K562 (cell line): ENCODE data around the gene PNCK. TPM values are rescaled to one million over a fixed set of nuclear protein-coding genes. Genes with fewer than 3 reads are reported as not detected.

ENCODE experiments used
- ATAC-seq: fragments of 200-7000 bp; cut with Tn5 transposase; 3 replicates; pipeline ENCODE4 v1.9.1; 2020; ENCODE audit warnings: moderate library complexity
- BruUV-seq: library from RNA; stranded (reverse); fragments of 400-500 nt; replicated peaks from 2 replicates; lab custom pipeline; 2021; lab: Mats Ljungman, UMichigan
- CTCF ChIA-PET: fragments of 300-600 bp; formaldehyde crosslinking; extraction: SDS; loops from one replicate; lab custom pipeline; 2021; ENCODE audit warnings: low intra/inter-chr PET ratio; lab: Yijun Ruan, JAX
- POLR2A ChIA-PET: fragments of 300-600, 350-650 bp; sonication (Branson Sonifier 250); formaldehyde crosslinking; extraction: SDS; loops from one replicate; lab custom pipeline; 2021; ENCODE audit warnings: antibody characterized with exemption, inconsistent platforms; lab: Yijun Ruan, JAX
- DNase-seq, 4 experiments: peaks; one replicate each; pipeline versions ENCODE4 v3.0.0 to v3.0.0-alpha.2; 2011 to 2018; ENCODE audit warnings: low spot score in 3 of 4, mixed read lengths in 3 of 4; ENCODE audit errors: extremely low read depth in 1 of 4
- FAIRE-seq: peaks from 2 replicates; lab custom pipeline; 2011; peaks lifted over from hg19 to GRCh38; lab: Jason Lieb, UNC
- H2AFZ ChIP-seq: 2 replicates; pipeline ENCODE4 v1.6.0; 2011; ENCODE audit warnings: low read depth, low read length, control low read depth, inconsistent platforms
- H3K27ac ChIP-seq: fragments of 200-600 bp; 3 replicates; pipeline ENCODE4 v1.8.0; 2011; ENCODE audit warnings: low read depth, mild to moderate bottlenecking, control low read depth, inconsistent platforms, low read length, moderate library complexity, mixed read lengths; ENCODE audit errors: extremely low read depth
- H3K27me3 ChIP-seq, 2 experiments: fragments of 300-600 bp in 1 of 2; 2 replicates in 1 of 2; 3 replicates in 1 of 2; pipeline versions ENCODE4 v1.6.0 to v1.8.0; 2011; ENCODE audit warnings: inconsistent platforms in 2 of 2, low read length in 2 of 2, mild to moderate bottlenecking in 1 of 2, mixed read lengths in 1 of 2, moderate library complexity in 1 of 2; ENCODE audit not compliant: control insufficient read depth in 2 of 2, insufficient read depth in 2 of 2
- H3K36me3 ChIP-seq: fragments of 300-600 bp; 3 replicates; pipeline ENCODE4 v1.8.0; 2011; ENCODE audit warnings: mild to moderate bottlenecking, low read length, inconsistent platforms; ENCODE audit not compliant: control insufficient read depth, insufficient read depth
- H3K4me1 ChIP-seq, 2 experiments: fragments of 200-600 bp in 1 of 2; replicated peaks in 1 of 2; 2 replicates in 1 of 2; 3 replicates in 1 of 2; pipeline versions ENCODE4 v1.5.1 to v1.8.0; 2011; ENCODE audit warnings: inconsistent platforms in 2 of 2, low read length in 2 of 2, mild to moderate bottlenecking in 1 of 2, mixed read lengths in 1 of 2, moderate library complexity in 1 of 2; ENCODE audit not compliant: control insufficient read depth in 2 of 2, insufficient read depth in 2 of 2
- H3K4me2 ChIP-seq: 2 replicates; pipeline ENCODE4 v1.6.1; 2011; ENCODE audit warnings: low read length, control low read depth, inconsistent platforms, mixed read lengths; ENCODE audit not compliant: insufficient read depth
- H3K4me3 ChIP-seq: fragments of 200-600 bp; sonication (generic), shearing (Covaris generic); 2 replicates; pipeline ENCODE4 v1.5.1; 2016; ENCODE audit warnings: control low read depth, inconsistent platforms
- H3K79me2 ChIP-seq: fragments of 200-600 bp; 3 replicates; pipeline ENCODE4 v1.8.0; 2011; ENCODE audit warnings: low read length, inconsistent platforms; ENCODE audit not compliant: control insufficient read depth, insufficient read depth
- H3K9ac ChIP-seq, 2 experiments: 2 replicates each; pipeline versions ENCODE4 v1.6.0 to v1.6.1; 2011; ENCODE audit warnings: low read depth in 2 of 2, low read length in 2 of 2, control low read depth in 1 of 2, inconsistent platforms in 1 of 2, mild to moderate bottlenecking in 1 of 2, mixed read lengths in 1 of 2; ENCODE audit not compliant: insufficient read depth in 1 of 2
- H3K9me1 ChIP-seq: one replicate; pipeline ENCODE4 v1.6.0; 2011; ENCODE audit warnings: inconsistent platforms, mild to moderate bottlenecking, low read length, moderate library complexity; ENCODE audit not compliant: control insufficient read depth, insufficient read depth
- H3K9me3 ChIP-seq: replicated peaks from 2 replicates; pipeline ENCODE4 v1.5.1; 2011; ENCODE audit warnings: low read depth, low read length, inconsistent platforms; ENCODE audit not compliant: control insufficient read depth, insufficient read depth
- H4K20me1 ChIP-seq: replicated peaks from 2 replicates; pipeline ENCODE4 v1.6.1; 2011; ENCODE audit warnings: low read length, inconsistent platforms, mixed read lengths; ENCODE audit not compliant: control insufficient read depth, insufficient read depth
- ADNP ChIP-seq: fragments of 200-800 bp; sonication (Bioruptor generic); IDR thresholded peaks from 2 replicates; pipeline ENCODE4 v1.6.1; 2016; ENCODE audit warnings: missing genetic modification characterization, missing compliant biosample characterization
- ATF3 ChIP-seq, 2 experiments: fragments of 450-650 bp in 1 of 2; sonication (generic) in 1 of 2; formaldehyde crosslinking in 1 of 2; IDR thresholded peaks in 1 of 2; conservative IDR thresholded peaks in 1 of 2; 2 replicates each; pipeline versions ENCODE4 v1.6.1 to v1.8.1; 2016 to 2023; ENCODE audit warnings: mild to moderate bottlenecking in 2 of 2, moderate library complexity in 2 of 2, inconsistent platforms in 1 of 2, missing genetic modification reagents in 1 of 2
- CREBBP ChIP-seq: IDR thresholded peaks from one replicate; pipeline ENCODE4 v1.6.1; 2012; ENCODE audit warnings: low read depth, mild to moderate bottlenecking, control low read depth, inconsistent platforms, low read length
- CREM ChIP-seq: IDR thresholded peaks from 2 replicates; pipeline ENCODE4 v1.6.1; 2014; ENCODE audit warnings: antibody characterized with exemption, low read depth
- ELF4 ChIP-seq: fragments of 450-650 bp; formaldehyde crosslinking; IDR thresholded peaks from 2 replicates; pipeline ENCODE4 v1.4.0; 2022; ENCODE audit warnings: missing genetic modification characterization
- FOSL1 ChIP-seq: fragments of 200-800 bp; sonication (Bioruptor generic); conservative IDR thresholded peaks from 2 replicates; pipeline ENCODE4 v1.6.1; 2016; ENCODE audit warnings: missing genetic modification characterization, missing compliant biosample characterization
- GTF2A2 ChIP-seq: IDR thresholded peaks from 2 replicates; pipeline ENCODE4 v1.6.1; 2016; ENCODE audit warnings: mild to moderate bottlenecking, missing genetic modification characterization, missing compliant biosample characterization
- HMGN3 ChIP-seq: IDR thresholded peaks from 2 replicates; pipeline ENCODE4 v1.6.1; 2011; ENCODE audit warnings: borderline replicate concordance, low read depth, mild to moderate bottlenecking, mixed read lengths, low read length; ENCODE audit not compliant: insufficient read length; ENCODE audit errors: extremely low read depth
- KLF1 ChIP-seq: fragments of 450-650 bp; IDR thresholded peaks from 2 replicates; pipeline ENCODE4 v1.6.1; 2016; ENCODE audit warnings: missing genetic modification characterization, missing compliant biosample characterization
- NCOA6 ChIP-seq: fragments of 450-650 bp; IDR thresholded peaks from 2 replicates; pipeline ENCODE4 v1.6.1; 2017; ENCODE audit warnings: mild to moderate bottlenecking
- PPARD ChIP-seq: fragments of 250-450 bp; sonication (Bioruptor Pico); IDR thresholded peaks from 2 replicates; pipeline ENCODE4 v1.8.0; 2022; ENCODE audit warnings: inconsistent platforms, mild to moderate bottlenecking, moderate library complexity
- SIRT6 ChIP-seq: IDR thresholded peaks from one replicate; pipeline ENCODE4 v1.6.1; 2012; ENCODE audit warnings: low read depth, mild to moderate bottlenecking, control low read depth, inconsistent platforms, low read length, moderate library complexity
- SMARCA5 ChIP-seq: fragments of 450-650 bp; IDR thresholded peaks from 2 replicates; pipeline ENCODE4 v1.6.1; 2016
- TAF15 ChIP-seq: fragments of 200-400 bp; formaldehyde crosslinking; IDR thresholded peaks from 2 replicates; pipeline ENCODE4 v1.6.1; 2017; ENCODE audit warnings: mild to moderate bottlenecking, low read depth, low read length, moderate library complexity
- TOE1 ChIP-seq, 2 experiments: fragments of 450-650 bp in 1 of 2; sonication (generic) in 1 of 2; formaldehyde crosslinking in 1 of 2; IDR thresholded peaks; 2 replicates each; pipeline versions ENCODE4 v1.7.1 to v1.8.0; 2016 to 2022; ENCODE audit warnings: borderline replicate concordance in 2 of 2, mild to moderate bottlenecking in 2 of 2, antibody characterized with exemption in 1 of 2, inconsistent platforms in 1 of 2, low read depth in 1 of 2, missing genetic modification reagents in 1 of 2, moderate library complexity in 1 of 2
- ZSCAN32 ChIP-seq: fragments of 450-650 bp; formaldehyde crosslinking; IDR thresholded peaks from 2 replicates; pipeline ENCODE4 v1.4.0; 2020; ENCODE audit warnings: mild to moderate bottlenecking, moderate library complexity
- WGBS: fragments of 100-300 bp; shearing (Covaris generic); methylation state at CpG from one replicate; pipeline ENCODE4 v1.1.6; 2016; ENCODE audit warnings: low coverage, mixed read lengths; ENCODE audit not compliant: insufficient coverage; ENCODE audit errors: missing lambda C conversion rate; 5-methylcytosine and 5-hydroxymethylcytosine counted together
- in situ Hi-C: fragments of 300-500 bp; cut with MboI; formaldehyde crosslinking; loops from 4 replicates; pipeline ENCODE4 v1.15.0; 2018; ENCODE audit warnings: inconsistent platforms, mixed read lengths
- intact Hi-C: fragments of 100-400 bp; cut with micrococcal nuclease; formaldehyde crosslinking; loops from 2 replicates; pipeline ENCODE4 v1.14.2; 2022
- polyA plus RNA-seq, 8 experiments: library from polyadenylated mRNA; depleted of rRNA in 4 of 8; stranded (reverse) in 5 of 8; unstranded in 3 of 8; fragments of >200 nt; fragmentation: Nextera tagmentation in 2 of 8; fragmentation: Illumina TruSeq in 1 of 8; extraction: Ambion mirVana in 2 of 8; extraction: Trizol in 1 of 8; gene quantifications; 2 replicates each; pipeline versions ENCODE4 v1.2.1 to v1.2.3, GENCODE V29; 2011 to 2014; ENCODE audit warnings: inconsistent platforms in 1 of 8, missing spikeins in 1 of 8
- total RNA-seq, 7 experiments: library from RNA; depleted of rRNA in 6 of 7; stranded (reverse); fragments of >200 nt in 6 of 7; fragmentation: Illumina TruSeq in 2 of 7; extraction: Trizol in 2 of 7; gene quantifications; 2 replicates each; pipeline versions ENCODE4 v1.2.1 to v1.2.3, GENCODE V29; 2011 to 2021; ENCODE audit warnings: low replicate concordance in 1 of 7
- TF ChIP-seq, protein P1 (sequence below): sonication (generic); formaldehyde crosslinking; IDR thresholded peaks from 2 replicates; pipeline ENCODE4 v1.8.1; 2022; ENCODE audit warnings: missing genetic modification reagents

PNCK gene
- total and polyA plus RNA-seq, 9 of the 15 experiments (the other 6 are each of a cell fraction or from before 2014, with no cell fraction given) = 0.13 to 7.5 (median 1.2) TPM; not detected in 1

DNA sequence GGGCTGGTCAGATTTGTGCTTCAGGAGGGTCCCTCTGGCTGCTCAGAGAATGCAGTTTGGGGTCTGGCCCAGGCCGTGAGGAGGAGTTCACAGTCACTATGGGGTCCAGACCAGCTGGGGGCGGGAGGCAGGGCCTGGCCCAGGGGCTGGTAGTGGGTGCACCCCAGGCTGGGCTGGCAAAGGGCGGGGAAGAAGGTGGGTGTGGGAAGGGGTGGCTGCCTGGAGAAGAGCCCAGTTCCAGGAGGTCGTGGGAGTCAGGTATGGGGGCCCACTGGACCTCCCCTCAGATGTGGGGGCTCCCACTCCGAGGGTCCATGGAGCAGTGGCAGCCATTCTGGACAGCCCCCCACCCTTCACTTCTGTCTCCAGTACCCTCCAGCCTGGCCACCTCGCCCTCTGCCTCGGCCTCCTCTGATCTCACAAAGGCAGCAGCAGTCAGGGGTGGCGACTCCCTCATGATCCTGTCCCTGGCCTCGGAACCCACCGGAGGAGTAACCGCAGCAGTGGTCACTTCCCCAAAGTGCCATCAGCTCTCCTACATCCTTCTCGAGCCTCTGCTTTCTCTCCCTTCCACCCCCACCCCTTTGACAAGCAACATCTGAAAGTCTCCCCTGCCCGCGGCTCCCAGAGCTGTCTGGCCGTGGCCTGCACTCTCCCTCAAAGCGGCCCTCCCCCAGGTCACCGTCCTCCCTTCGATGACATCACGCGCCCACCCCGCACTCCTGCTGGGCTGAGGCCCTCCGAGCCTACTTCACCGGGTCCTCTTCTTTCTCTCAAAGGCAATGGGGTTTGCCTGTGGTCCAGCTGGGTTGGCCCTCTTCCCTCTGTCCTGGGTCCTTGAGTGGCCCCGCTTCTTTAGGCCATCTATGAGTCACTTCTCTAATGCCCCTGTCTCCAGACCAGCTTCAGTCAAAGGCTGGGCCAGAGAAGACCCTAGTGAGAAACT lies 12.4 kb upstream of the PNCK start (continued):
- TF ChIP-seq FOSL1 (tag) (peak; percentile 67), CREM (peak; percentile 73), TAF15 (no peak), ATF3 (IDR thresholded peaks at IDR 0.05) (peak; percentile 80), ATF3 (CRISPR knock-in tag; conservative IDR thresholded peaks at IDR 0.05) (no peak)

DNA sequence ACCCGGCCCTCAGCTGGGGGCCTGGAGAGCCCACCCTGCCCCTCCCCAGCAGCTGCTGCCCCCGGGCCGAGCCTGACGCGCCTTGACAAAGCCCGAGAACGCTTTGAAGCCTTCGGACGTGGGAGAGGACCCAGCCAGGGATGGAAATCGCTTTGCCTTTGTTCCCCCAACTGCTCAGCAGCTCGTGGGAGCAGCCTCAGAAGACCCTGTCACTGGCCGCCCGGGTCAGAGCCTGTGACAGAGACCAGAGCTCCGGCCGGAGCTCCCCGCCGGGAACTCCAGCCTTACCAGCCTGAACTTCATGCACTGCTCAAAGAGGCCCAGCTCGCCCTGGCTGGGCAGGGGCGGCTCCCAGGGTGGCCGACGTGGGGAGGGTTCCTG lies 11.5 kb upstream of the PNCK start:
- peaks cover 15 to 42% of the 10 kb centered on the region in 2 experiments; a peak in 4 of 5 replicates for H3K4me1 ChIP-seq
- ChIA-PET CTCF (no interaction called here), POLR2A (interaction anchor here (0.6 to 1.2 kb wide), 3 partner anchors 46 to 107 kb away, joined by 3 read pairs; no protein-coding TSS in a partner anchor)
- H3K4me3 ChIP-seq = no peak overlapping the region
- ATAC-seq = no peak
- WGBS = 93% methylated on average over 5 of the region's 21 CpGs
- intact Hi-C loops = no loop called here
- H4K20me1 ChIP-seq = peaks cover 5% of the 10 kb centered on the region
- no peak for DNase-seq
- peaks cover 5% of the 10 kb centered on the region; the same call in 1 of the 3 replicates for H3K36me3 ChIP-seq
- no peaks in the 10 kb centered on the region for H3K9me1 ChIP-seq
- H3K27ac ChIP-seq = no peak overlapping the region
- in situ Hi-C loops = no loop called here
- H3K9ac ChIP-seq = no peak overlapping the region; a peak in 1 of 4 replicates
- no peaks in the 10 kb centered on the region for H3K27me3 ChIP-seq
- H3K79me2 ChIP-seq = peaks cover 17% of the 10 kb centered on the region
- no peak overlapping the region for H2AFZ ChIP-seq
- FAIRE-seq = no peak
- no peak overlapping the region for H3K4me2 ChIP-seq
- no TSS peak for BruUV-seq
- peaks cover 3% of the 10 kb centered on the region; the same call in 1 of the 2 replicates for H3K9me3 ChIP-seq
- TF ChIP-seq NCOA6 = no peak
- no peak for TF ChIP-seq TOE1 (IDR thresholded peaks at IDR 0.05; ENCODE audit: borderline replicate concordance)
- no peak for TF ChIP-seq TOE1 (CRISPR knock-in tag; IDR thresholded peaks at IDR 0.05; ENCODE audit: borderline replicate concordance, low read depth)
- no peak for TF ChIP-seq SMARCA5
- no peak for TF ChIP-seq KLF1 (tag)
- no peak for TF ChIP-seq ADNP (tag)
- no peak for TF ChIP-seq SIRT6
- no peak for TF ChIP-seq HMGN3
- no peak for TF ChIP-seq ELF4 (CRISPR knock-in tag)
- TF ChIP-seq GTF2A2 (tag) = no peak
- no peak for TF ChIP-seq PPARD (CRISPR knock-in tag)
- no peak for TF ChIP-seq CREBBP
- TF ChIP-seq, protein P1, sequence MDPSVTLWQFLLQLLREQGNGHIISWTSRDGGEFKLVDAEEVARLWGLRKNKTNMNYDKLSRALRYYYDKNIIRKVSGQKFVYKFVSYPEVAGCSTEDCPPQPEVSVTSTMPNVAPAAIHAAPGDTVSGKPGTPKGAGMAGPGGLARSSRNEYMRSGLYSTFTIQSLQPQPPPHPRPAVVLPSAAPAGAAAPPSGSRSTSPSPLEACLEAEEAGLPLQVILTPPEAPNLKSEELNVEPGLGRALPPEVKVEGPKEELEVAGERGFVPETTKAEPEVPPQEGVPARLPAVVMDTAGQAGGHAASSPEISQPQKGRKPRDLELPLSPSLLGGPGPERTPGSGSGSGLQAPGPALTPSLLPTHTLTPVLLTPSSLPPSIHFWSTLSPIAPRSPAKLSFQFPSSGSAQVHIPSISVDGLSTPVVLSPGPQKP (CRISPR knock-in tag) = no peak
- no peak for TF ChIP-seq ZSCAN32
